ENCODE data around the gene SMIM30. TPM values are rescaled to one million over a fixed set of nuclear protein-coding genes. Genes with fewer than 3 reads are reported as not detected.

Gene SMIM30
- polyA plus RNA-seq, 4 donors, result 49.9 to 113 (median 83.3) TPM

DNA sequence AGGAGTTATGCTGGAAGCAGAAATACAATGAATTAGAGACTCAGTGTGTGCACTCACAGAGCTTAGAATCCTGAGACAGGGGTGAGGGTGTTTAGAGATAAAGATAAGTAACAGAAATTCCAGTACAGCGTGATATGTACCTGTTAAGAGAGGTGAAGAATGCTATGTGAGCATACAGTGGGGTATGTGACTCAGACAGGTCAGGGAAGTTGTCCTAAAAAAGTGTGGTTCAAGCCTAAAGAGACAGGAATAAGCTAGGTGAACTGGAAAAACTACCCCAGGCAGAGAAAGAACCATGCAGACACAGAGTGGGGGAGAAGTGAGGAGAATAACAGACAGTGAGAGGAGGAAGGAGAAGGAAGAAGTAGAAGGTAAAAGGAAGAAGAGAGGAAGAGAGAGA is 8.6 kb downstream of the SMIM30 start:
- no peak for DNase-seq (ENCODE audit: low read depth in 4 of 4, low spot score in 3 of 4)

DNA sequence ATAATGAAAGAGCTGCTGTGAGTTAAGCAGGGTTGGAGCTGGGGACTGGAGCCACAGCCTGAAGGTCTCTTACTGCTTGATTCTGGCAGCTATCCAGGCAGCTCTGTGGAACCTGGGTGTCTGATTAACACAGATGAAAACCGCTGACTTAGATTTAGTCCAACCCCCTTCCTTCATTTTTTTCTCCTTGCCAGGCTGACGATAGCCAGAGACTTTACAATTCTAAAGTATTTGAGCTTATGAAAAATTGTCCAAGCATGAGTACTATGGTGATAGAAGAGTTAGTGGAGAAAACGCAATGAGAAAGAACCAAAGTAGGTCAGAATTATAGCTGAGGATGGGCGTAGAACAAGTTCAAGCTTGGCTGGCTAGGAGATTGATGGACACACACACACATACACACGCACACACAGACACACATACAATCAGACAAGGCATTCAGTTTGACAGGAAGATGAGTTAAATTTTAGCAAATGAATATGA is 18.2 kb downstream of the SMIM30 start:
- peak in 1 of 4 donors; percentile 43 for DNase-seq (ENCODE audit: low read depth in 4 of 4, low spot score in 3 of 4)

DNA sequence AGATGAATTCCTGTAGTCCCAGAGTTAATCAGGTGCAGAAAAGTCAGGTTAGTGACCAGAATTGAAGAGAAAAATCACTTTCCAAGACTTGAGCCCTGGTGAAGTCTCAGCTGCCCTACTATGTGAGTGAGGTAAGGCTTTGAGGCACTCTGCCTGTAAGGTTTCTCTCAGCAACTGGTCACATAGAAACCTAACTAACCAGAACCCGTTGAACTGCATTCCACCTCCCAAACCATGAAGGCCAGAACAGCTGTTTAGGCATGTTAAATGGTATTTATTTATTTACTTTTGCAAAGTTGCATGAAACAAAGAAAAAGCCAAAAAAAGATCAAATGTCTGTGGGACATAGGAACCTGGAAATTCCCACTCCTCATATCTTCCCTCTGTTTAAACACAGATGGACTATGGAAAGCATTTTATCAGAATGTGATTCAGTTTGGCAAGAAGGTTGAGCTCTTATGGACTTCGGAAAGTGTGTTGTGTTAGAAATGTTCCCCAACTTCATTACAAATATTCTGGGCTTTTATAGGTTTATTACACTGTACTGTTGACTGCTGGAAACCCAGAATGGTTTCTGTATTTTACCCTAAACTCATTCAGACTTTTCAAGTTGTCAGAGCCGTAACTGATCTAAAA is 19.0 kb downstream of the SMIM30 start:
- peak in 1 of 4 donors; percentile 24 for DNase-seq (ENCODE audit: low read depth in 4 of 4, low spot score in 3 of 4)

DNA sequence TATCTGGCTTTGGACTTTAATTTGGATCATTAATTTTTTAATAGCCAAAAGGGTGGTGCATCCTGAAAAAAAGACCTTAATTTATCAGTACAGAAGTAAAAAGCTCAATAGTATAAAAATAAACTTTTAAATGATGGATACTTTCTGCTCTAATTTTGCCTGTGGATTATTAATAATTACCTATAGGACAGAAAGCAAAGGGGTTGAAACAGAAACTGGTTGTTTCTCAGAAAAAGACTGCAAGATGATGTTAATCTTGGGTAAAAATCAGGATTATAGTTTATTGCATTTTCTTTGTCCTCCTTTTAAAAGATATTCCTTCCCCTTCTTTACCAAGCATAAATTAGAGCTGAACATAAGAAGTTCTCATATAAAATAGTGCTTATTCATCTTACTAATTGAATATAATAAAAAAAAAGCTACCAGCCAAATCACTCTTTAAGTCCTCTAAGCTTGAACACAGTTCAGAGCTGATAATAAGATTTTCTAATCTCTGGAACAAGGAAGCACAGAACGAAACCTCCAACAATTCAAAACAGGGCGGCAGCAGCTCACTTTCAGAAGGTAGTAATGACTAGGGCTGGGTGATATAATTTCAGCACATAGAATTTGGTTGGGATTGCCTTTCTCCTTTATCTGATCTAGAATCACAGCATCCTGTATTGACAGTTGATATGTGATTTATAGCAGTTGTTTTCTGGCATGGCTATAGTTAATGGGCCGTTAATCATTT is 23.7 kb downstream of the SMIM30 start:
- no peak for DNase-seq (ENCODE audit: low read depth in 4 of 4, low spot score in 3 of 4)

DNA sequence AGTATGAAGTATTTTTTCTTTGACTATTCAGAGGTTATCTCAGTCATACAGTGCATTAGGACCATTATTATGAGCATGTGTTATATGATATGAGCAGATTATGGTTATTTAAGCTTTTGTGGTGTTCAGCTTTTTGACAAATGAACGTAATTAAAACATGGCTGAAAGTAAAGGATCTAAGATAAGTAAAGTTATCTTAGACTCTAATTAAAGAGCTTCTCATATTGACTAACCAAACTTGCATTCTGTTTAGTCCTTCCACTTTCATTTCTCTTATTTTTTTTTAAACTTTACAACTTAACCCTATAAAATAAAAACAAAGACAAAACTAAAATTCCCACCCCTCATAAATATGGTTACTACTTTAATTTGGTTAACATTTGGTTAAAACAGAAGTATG is 24.8 kb downstream of the SMIM30 start:
- no peak for DNase-seq (ENCODE audit: low read depth in 4 of 4, low spot score in 3 of 4)

DNA sequence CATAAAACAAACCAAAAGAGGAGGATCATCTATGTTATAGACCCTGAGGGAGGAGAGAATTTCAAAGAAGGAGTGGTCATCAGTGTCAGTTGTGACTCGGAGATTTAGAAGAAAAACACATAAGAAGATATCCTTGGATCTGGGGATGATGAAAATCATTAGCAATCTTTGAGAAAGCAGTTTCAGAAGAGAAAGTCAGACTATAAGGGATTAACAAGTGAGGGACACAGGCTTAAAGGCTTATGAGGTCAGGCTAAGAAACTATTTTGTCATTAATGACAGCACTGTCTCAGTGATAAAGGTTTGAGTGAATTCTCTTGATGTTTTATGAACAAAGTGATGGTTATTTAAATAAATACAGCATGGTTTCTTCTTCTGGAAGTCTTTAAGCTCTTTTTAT is 25.6 kb downstream of the SMIM30 start:
- no peak for DNase-seq (ENCODE audit: low read depth in 4 of 4, low spot score in 3 of 4)

DNA sequence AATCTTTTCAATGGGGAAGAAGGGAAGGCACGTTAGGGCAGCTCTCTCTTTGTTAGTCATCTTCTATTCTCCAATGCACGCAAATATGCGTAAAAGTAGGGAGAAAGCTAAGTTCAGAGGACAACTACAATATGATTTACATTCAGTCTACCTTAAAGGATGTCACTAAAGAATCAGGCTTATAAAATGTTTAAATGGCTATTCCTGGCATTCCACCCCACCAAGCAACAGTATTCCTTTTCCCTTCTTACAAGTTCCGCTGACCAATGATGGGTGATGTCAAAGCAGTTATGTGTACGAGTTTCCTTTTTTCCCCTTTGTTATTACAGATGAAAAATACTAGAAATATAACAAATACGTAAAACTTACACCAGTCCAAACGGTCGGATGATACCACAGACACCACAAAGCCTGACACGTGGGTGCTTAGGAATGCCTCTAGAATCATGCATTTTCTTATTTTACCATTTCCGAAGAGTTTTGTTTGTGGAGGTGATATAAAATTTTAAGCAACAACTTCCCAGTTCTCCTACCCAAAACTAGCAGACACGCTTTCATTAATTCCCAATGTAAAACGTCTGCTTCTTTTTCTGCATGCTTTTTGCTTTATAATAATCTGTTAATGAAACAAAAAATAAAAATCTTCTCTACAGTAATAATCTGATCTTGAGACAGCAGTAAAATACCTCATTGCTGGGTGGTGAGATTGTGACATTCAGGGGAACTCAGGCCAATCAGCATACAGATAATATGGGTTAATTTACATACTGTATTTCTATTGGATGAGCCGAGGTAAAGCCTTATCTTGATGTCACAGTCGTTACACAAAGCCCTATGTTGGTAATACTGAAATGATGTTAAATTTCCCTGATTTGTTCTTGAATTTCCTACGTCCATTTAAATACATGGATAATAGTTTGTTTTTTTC is 31.0 kb downstream of the SMIM30 start:
- no peak for DNase-seq (ENCODE audit: low read depth in 4 of 4, low spot score in 3 of 4)

DNA sequence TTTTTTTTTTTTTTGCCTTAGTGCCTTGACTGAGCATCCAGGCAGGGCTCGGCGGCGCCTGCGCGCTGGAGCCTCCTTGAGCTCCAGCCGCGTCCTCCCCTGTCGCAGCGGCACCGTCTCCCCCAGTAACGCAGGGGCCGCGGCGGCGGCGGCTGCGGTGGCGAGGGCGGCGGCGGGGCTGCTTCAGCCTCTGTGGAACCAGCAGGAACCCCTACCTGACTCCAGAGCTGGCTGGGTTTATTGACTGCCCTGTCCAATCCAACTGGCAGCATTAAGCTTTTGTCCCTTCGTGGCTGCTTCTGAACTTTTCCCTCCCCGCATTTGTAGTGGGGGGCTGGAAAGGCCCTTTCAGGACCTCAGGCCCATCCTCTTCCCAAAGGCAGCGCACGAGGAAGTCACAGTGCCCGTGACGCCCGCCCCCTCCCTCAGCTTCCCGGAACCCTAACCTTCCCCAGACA is 31.9 kb downstream of the SMIM30 start, which contains the start of gene GPR85:
Gene GPR85, minus strand, starts transcription at position 397 of the 458 bp plus-strand sequence. CDS start 2,106 bp downstream, outside the sequence.
- peak in 2 of 4 donors; percentile 27 to 56 for DNase-seq (ENCODE audit: low read depth in 4 of 4, low spot score in 3 of 4)

DNA sequence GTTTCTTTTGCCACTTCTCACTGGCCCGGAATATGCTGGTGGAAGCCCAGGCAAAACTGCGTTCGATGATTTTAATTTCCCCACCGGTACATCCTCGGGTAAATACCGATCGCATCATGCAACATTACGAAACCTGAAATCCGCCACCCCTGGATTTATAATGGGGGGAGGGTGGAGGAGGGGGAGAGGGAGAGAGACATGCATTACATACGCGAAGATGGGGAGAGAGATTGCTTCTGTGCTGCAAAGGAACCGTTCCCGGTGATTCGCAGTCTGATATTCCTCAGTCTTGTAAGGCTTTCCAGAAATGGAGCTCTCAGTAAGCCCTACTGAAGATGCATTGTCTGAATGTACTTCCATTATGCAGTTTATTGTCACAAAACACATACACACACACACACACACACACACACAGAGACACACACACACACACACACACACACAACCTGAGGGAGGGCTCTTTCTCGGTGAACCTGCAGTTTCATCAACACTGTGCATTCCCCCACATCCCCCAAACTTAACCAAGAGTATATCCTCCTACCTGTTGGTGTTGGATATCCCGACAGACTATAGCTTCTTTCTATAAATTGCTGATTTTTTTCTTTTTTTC is 32.5 kb downstream of the SMIM30 start:
- DNase-seq (ENCODE audit: low read depth in 4 of 4, low spot score in 3 of 4), result no peak

DNA sequence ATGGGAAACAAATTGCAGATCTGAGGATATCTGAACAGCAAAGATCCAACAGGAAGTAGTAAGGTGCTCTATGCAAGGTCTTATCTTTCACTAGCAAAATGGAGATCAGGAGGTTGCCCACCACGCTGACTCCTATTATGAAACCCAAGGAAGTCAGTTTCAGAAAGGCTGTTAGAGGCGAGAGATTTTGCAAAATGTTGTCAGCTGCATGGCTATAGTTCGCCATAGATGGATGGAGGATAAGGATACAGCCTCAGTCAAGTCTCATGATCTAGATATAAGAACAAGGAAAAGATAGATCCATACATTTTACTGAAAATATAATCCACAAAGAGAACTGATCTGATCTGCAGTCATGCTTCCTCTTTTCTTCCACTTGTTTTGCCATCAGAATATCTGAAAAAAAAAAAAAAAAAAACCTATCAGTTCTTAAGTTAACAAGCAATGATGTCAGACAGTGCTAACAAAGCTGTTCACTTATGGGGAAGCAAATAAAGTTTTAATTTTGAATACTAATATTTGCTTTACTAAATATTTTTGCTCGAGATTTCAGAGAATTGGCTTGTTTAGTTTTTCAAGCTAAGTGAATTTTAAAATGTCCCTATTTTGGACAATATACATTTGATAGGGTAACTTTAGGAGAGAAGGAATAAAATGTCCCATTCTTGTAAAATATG is 33.7 kb downstream of the SMIM30 start:
- DNase-seq (ENCODE audit: low read depth in 4 of 4, low spot score in 3 of 4), result no peak

DNA sequence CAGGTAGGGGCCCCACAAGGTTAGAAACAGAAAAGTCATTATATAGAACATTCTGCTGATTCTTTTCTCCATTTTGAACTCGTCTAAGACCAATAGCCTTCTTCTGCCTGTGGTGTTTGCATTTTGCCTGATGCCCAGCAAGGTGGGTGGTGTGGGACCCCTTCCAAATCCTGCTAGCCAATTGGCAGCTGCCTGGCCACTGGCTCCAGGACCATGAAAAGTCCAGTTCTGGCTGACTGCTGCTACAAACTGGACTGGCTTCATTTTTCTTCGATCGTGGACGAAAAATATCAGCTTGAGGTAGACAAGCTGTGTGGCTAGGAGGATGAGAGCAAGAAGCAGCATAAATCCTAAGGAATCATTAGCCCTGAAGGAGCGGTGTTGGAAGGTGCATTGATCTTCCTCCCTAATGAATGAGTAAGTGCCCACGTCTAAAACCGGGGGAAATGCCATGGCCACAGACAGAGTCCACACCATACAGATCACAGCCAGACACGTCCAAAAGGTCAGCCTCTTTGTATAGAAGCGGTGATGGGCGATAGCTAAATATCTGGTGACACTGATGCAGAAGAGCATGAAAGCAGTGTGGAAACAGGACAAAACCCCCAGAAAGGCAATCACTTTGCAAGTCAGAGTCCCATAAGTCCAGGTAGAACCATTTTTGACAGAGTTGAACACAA is 34.4 kb downstream of the SMIM30 start:
- no peak for DNase-seq (ENCODE audit: low read depth in 4 of 4, low spot score in 3 of 4)

DNA sequence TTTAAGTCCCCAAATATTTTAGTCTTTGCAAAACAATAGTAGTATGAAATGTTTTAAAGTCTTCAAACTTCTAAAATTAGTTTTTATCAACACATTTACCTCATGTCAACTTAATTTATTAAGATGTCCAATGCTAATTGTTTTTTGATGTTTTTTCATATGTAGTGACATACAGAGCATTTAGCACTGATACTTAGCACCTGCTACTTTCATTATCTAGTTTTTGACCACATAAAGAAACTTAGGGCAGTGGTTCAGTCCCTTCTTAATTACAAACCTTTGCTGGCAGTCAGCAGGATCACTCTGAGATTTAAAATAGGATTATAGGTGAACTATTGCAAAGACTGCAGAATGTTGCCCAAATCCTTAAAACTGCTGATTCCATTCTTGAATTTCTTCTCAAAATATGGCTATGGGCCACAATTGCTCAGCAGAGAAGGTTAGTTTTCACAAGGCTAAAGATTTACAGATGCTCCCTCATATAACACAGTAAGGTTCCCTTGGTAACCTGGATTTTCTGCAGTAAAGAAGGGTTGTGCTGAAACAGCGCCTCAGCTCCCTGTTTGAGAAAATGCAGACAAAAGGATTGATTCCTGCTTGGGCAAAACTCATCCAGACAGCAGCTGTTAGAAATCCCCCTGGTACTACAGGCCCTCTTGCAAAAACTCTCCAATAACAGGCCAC is 35.1 kb downstream of the SMIM30 start:
- no peak for DNase-seq (ENCODE audit: low read depth in 4 of 4, low spot score in 3 of 4)

DNA sequence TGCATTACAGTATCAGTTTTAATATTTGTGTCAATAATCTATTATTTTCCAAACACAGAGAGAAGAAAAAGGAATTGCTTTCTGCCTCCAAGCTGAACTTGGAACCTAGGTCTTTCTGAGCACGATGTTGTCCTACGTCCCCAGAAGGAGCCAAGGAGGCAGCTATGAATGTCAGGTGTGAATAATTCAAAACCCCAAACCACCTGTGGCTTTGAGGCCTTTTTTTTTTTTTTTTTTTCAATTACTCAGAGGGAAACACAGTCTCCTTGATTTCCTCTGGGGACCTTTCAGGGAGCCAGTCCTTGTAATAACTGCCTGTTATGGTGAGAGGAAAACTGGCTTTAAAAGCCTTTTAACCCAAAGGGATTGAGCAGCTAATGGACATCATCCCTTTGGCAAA is 40.0 kb downstream of the SMIM30 start:
- no peak for DNase-seq (ENCODE audit: low read depth in 4 of 4, low spot score in 3 of 4)

DNA sequence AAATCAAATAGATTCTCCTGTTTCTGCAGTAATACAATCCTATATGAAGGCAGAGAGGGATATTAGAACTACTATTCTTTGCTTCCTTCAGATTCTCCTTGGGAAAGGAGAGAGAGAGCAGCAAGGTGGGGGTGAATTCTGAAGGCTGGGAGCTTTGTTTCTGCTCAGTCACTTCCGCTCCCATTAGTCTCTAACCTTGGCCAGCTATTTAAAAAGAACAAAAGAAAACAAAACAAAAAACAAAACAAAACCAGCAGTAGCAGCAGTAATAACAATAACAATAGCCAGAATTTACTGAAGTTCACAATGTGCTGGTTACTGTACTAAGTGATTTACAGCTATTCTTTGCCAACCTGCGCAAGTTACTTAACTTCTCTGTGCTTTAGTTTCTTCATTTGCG is 41.7 kb downstream of the SMIM30 start:
- DNase-seq (ENCODE audit: low read depth in 4 of 4, low spot score in 3 of 4), result no peak

DNA sequence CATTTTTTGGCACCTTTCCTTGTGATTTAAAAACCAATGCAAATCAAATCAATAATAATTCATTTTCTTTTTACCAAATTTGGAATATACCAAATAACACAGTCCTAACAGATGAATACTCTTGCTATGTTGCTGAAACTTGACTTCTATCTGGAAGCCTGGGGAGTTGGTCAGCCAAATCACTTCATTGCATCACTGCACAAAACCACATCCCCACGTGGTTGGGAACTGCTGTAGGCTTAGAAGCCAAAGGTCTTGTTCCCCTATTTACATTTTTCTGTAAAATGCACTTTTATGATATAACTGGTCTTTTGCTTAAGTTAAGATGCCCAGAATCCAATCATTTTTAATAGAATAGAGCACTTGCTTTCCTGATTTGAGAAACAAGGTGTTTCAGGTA is 46.9 kb downstream of the SMIM30 start:
- DNase-seq (ENCODE audit: low read depth in 4 of 4, low spot score in 3 of 4), result no peak

Measured in left renal pelvis (tissue), 4 donors.